Pulmonary artery endothelial cell (primary cell): Measurements from ENCODE around the gene DAPK1. TPM values are rescaled to one million over a fixed set of nuclear protein-coding genes. Genes with fewer than 3 reads are reported as not detected.

Experiments
- DNase-seq: peaks from one replicate; pipeline ENCODE4 v3.0.0-alpha.2; 2011; ENCODE audit warnings: low read depth, low spot score
- total RNA-seq: library from RNA; depleted of rRNA; stranded (reverse); fragments of >200 nt; gene quantifications from 2 replicates; pipeline ENCODE4 v1.2.3, GENCODE V29; 2014

Gene DAPK1
- total RNA-seq, 1 donor from 2014 or later = 43.2 TPM

GRCh38 chr9:87592554-87593358 lies 95.1 kb downstream of the DAPK1 start:
- DNase-seq = peak; percentile 10

DNA sequence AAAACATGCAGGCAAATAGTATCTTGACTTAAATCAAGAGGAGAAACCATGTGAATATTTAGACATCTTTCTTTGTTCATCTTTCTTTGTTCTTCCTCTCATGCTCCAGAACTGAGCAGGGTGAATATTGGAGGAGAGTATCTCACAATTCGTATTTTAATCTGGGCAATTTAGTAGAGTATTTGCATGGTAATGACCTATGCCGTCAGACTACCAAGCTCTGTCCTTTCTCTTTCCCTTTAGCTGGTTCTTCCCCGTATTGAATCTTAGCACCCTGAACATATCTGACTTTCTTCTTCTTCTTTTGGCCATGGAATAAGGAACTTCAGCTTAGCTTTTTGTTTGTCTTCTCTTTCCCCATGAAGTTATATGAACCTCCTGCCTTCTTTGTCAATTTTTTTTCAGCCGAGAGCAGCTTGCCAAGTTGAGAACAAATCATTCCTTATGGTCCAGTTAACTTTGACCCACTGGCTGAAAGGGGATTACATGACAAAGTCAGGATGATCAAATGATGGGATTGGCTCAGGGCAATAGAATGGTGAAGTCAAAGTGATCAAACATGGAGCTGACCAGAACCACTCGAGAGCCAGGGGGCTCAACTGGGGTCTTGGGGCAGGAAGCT lies 95.8 kb downstream of the DAPK1 start:
- no peak for DNase-seq

DNA sequence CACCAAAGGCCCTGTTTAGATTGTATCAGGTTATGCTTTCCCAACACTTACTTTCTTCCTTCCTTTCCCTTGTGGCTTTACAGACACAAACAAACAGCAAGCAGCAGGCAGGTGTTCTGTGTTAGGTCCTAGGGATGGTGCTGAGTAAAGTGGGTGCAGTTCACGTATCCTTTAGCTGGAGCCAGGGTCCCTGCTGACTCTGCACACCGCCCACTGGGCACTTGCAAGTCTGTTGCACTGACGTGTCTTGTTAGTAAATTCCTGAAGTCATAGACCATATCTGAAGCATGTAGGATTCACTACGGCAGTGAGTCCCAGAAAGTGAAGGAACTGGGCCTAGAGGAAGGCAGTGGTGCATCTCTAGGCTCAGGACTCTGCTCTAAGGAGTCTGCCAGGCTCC lies 96.5 kb downstream of the DAPK1 start:
- no peak for DNase-seq

DNA sequence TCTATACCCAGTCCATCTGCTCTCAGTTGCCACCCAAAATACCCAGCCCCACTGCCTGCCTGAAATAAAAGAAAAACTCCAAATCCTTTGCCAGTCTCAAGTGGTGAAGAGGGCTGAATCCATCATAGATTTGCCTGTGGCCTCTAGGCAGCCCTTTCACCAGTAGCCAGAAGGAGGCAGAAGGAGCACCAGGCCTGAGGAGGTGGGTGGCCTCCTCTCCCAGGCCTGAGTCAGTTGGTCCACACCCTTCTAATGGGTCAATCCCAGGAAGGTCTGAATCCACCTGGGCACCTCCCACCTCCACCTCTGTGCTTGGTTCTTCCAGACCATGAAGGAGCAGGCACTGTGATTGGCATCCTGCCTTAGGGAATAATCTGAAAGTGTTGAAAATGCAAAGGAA lies 97.0 kb downstream of the DAPK1 start:
- DNase-seq = no peak

DNA sequence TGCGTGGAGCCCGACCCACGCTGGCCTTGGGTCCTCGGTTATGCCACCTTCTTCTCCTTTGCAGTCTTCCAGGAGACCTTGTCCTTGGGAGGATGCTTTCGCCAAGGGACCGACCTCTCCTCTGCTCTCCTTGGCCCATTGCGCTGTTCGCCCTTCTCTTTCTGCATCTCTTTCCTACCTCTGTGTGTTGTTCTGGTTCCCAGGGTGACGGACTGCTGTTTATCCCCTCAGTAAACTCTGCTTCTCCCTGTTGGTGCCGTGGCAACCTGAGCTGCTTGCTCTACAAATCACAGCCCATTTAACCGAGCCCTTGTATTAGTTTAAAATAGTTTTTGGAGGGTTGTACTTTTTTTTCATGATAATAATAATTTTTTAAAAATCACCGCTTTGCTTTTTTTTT lies 97.9 kb downstream of the DAPK1 start:
- no peak for DNase-seq

DNA sequence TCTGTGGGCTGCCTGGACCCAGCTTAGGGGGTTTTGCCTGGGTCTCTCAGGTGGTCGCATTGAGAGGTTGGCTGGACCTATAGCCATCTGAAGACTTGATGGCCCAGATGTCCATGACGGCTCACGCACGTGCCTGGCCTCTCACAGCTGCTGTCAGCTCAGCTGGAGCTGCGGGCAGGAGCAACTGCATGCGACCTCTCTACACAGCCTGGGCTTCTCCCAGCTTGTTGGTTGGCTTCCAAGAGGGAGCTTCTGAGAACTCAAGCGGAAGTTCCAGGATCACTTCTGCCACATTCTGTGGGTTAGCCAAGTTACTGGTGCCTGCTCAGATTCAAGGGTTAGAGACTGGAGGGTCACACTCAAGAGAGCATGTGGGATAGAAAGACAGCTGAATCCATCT lies 99.2 kb downstream of the DAPK1 start:
- no peak for DNase-seq

- DNase-seq = no peak
These were observed 100.2 kb downstream of the DAPK1 start for GRCh38 chr9:87597710-87598443.

DNA sequence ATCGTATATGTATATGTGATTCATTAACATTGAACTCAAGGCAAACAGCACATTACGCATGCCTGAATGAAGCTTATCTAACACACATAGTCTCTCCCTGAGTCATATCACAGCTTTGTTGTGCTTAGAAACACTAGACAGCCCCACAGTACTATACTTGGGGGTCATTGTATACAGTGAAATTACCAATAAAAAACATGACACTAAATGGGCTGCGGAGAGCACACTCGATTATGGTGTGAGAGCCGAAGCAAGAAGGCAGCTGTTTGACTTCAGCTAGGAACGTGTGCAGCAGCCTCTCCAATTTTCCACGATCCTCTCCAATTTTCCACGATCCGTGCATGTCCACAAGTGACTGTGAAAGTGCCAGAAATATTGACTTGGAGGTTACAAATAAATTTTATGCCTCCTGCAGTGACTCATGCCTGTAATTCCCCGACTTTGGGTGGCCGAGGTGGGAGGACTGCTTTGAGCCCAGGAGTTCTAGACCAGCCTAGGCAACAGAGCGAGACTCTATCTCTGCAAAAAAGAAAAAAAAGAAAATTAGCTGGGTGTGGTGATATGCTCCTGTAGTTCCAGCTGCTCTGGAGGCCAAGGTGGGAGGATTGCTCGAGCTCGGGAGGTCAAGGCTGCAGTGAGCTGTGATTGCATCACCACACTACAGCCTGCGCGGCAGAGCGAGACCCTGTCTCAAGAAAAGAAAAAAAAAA lies 102.4 kb downstream of the DAPK1 start:
- peak; percentile 84 for DNase-seq

GRCh38 chr9:87601176-87601575 lies 103.5 kb downstream of the DAPK1 start:
- DNase-seq = no peak

DNA sequence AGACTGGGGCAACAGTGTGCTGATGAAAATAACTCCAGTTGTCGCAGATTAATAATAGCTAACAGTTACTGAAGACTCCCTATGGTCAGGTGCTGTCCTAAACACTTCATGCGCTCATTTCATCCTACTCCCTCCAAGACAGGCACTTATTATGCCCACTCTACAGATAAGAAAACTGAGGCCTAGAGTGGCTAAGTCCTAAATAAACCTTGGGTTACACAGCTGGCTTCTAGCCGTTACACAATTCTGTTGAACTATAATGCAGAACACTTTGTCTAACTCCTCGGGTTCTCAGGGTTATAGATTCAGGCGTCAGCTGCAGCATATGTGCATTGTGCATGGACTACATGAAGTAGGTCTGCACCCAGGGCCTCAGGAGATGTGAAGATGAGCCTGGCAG lies 103.9 kb downstream of the DAPK1 start:
- DNase-seq = no peak

GRCh38 chr9:87602933-87603643 lies 105.4 kb downstream of the DAPK1 start:
- DNase-seq = no peak

DNA sequence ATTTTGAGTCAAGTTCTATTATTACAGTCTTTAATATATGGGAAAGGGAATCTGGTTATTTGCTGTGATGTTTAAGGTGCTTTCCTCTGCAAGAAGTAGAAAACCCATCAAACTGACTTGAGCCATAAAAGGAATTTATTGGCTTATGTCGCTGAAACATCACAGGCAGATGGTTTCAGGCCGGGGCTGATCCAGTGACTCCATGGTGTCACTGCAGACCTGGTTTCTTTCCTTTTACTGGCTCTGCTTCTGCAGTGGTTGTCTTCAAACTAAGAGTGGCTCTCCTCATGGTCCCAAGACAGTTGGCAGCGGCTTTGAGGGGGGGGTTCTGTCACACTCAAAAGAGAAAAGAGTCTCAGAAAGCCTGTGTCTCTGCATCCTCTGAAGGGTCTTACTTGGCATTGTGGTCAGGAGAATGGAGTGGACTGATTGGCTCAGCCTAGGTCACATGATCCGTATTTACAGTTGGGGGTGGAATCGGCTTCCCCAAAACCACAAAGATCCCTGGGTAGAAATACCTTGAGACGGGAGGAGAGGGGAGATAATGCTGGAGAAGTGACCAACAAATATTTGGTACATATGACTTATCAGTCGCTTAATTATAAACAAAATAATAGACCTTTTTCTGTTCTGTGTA lies 106.3 kb downstream of the DAPK1 start:
- no peak for DNase-seq

GRCh38 chr9:87604886-87605588 lies 107.4 kb downstream of the DAPK1 start:
- no peak for DNase-seq

DNA sequence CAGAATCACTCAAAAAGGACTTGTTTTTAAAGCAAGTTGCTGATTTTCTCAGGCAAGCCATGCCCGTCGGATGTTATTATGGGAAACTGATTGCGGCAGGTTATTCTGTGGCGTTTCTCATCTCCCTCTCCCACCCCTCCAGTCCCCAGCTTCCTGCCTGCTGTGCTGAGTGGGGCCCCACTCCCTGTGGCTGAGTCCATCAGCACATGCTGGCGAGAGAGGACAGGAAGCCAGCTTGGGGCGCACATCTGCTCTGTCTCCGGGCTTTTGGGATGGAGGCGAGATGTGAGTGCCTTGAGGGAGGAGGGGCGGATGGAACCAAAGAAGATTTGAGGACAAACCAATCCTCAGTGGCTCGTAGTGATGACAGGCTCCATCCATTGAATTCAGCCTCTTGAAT lies 108.0 kb downstream of the DAPK1 start:
- DNase-seq = no peak

- peak; percentile 68 for DNase-seq
These were observed 109.3 kb downstream of the DAPK1 start for GRCh38 chr9:87606841-87607521.

DNA sequence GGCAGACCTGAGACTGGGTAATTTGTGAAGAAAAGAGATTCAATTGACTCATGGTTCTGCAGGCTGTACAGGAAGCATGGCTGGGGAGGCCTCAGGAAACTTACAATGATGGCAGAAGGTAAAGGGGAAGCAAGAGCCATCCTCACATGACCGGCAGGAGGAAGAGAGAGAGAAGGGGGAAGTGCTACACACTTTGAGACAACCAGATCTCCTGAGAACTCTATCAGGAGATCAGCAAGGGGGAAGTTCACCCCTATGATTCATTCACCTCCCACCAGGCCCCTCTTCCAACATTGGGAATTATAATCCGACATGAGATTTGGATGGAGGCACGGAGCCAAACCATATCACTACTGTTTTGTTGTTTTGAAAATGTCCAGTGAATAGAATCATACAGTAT lies 110.2 kb downstream of the DAPK1 start:
- peak; percentile 70 for DNase-seq

DNA sequence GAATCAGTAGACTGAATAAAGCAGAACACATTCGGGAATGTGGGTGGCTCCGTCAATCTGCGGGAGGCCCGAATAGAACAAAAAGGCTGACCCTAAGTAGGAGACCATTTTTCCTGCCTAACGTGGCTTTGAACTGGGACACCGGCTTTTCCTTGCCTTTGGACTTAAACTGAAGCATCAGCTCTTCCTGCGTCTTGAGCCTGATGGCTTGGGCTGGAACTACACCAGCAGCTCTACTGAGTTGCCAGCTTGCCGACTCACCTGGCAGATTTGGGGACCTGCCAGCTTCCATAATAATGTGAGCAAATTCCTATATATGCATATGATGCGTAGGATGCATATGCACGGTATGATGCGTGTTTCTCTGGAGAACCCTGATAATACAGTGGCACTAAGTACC lies 111.3 kb downstream of the DAPK1 start:
- no peak for DNase-seq

- no peak for DNase-seq
These were observed 111.8 kb downstream of the DAPK1 start for GRCh38 chr9:87609486-87609885.
